GM19463 (cell line): ENCODE data around the gene SMYD3.

Source experiments
- ATAC-seq: cut with Tn5 transposase; IDR thresholded peaks from one replicate; pipeline ENCODE4 v1.9.1; 2021; ENCODE audit warnings: mild to moderate bottlenecking, moderate library complexity; ENCODE audit not compliant: unreplicated experiment

The SMYD3 gene

GRCh38 chr1:246317332-246318035 is 189.6 kb downstream of the SMYD3 start:
- ATAC-seq: no peak

GRCh38 chr1:246311461-246311860 is 195.6 kb downstream of the SMYD3 start:
- no peak for ATAC-seq

- ATAC-seq: no peak
Measured at GRCh38 chr1:246309247-246309884, 197.7 kb downstream of the SMYD3 start.

GRCh38 chr1:246308533-246309075 is 198.5 kb downstream of the SMYD3 start:
- ATAC-seq: no peak

- no peak for ATAC-seq
Measured at GRCh38 chr1:246306415-246307037, 200.6 kb downstream of the SMYD3 start.

- no peak for ATAC-seq
Measured at GRCh38 chr1:246304484-246305259, 202.4 kb downstream of the SMYD3 start.

GRCh38 chr1:246302711-246303317 is 204.3 kb downstream of the SMYD3 start:
- no peak for ATAC-seq

- ATAC-seq: no peak
Measured at GRCh38 chr1:246302251-246302625, 204.8 kb downstream of the SMYD3 start.

GRCh38 chr1:246301553-246302250 is 205.4 kb downstream of the SMYD3 start:
- ATAC-seq: no peak

- ATAC-seq: no peak
Measured at GRCh38 chr1:246300626-246301549, 206.2 kb downstream of the SMYD3 start.

GRCh38 chr1:246297279-246298265 is 209.5 kb downstream of the SMYD3 start:
- no peak for ATAC-seq

GRCh38 chr1:246295968-246296367 is 211.1 kb downstream of the SMYD3 start:
- ATAC-seq: no peak

- no peak for ATAC-seq
Measured at GRCh38 chr1:246295340-246295739, 211.7 kb downstream of the SMYD3 start.

- ATAC-seq: no peak
Measured at GRCh38 chr1:246294263-246294662, 212.8 kb downstream of the SMYD3 start.

GRCh38 chr1:246293366-246294121 is 213.5 kb downstream of the SMYD3 start:
- ATAC-seq: no peak

GRCh38 chr1:246292571-246292970 is 214.5 kb downstream of the SMYD3 start:
- no peak for ATAC-seq

GRCh38 chr1:246291127-246291526 is 216.0 kb downstream of the SMYD3 start:
- no peak for ATAC-seq
